Amniotic epithelial cell (primary cell): ENCODE data around the gene GPATCH2L.
A peak's percentile ranks its signal among the peaks of the same experiment; 100 is the strongest.

ENCODE experiments used
- DNase-seq: peaks from one replicate; pipeline ENCODE4 v3.0.0-alpha.2; 2010; ENCODE audit warnings: low read depth

Gene GPATCH2L

DNA sequence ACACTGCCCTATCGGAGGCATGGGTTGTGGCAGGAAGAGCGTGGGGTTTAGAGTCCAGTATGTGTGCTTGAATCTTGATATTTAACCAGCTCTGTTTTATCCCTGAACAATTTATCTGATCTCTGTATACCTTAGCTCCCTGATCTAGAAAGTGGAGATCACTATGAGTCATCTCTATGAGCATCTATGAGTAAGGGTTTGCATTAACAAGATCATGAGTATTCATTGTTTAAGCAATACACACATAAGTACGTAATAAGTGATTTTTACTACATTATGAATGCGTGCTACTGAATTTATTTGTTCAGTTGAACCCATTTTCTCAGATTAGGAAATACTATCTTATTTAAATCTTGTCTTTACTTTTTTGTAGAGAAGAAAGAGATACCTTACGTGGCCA lies 49.4 kb downstream of the GPATCH2L start:
- DNase-seq: peak; percentile 81

DNA sequence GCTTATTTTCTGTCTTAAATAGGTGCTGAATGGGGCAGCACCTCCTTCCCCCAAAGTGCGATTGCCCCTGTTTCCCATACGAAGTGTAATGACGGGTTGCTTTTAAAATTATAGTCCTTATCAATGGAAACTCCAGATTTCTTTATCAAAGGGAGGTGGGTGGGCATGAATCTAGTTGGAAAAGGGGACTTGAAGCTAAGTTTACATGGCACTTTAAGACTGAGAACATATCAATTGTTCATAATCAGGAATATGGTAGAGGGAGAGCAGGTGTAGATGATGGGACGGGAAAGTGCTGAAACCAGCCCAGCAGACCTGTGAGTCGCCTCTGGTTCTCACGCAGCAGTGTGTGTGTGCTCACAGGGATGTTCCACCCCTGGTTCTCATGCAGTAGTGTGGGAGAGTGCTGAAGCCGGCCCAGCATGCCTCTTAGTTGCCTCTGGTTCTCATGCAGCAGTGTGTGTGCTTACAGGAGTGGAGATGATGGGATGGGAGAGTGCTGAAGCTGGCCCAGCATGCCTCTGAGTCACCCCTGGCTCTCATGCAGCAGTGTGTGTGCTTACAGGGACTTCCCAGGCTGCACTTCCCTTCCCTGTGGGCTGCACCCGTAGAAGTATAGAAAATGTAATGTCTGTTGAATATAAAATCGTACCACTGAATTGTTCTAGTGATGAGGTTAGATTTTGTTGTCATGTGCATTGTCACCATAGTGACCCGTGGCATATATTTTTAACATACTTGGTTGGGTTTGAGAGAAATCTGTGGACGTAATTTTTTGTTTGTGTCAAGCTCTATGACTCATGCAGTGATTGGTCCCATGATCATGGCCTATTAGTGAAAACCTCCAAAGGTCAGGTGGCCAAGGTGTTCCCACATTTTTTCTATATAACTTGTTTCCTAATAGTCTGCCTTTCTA lies 51.6 kb downstream of the GPATCH2L start:
- peak; percentile 90 for DNase-seq

DNA sequence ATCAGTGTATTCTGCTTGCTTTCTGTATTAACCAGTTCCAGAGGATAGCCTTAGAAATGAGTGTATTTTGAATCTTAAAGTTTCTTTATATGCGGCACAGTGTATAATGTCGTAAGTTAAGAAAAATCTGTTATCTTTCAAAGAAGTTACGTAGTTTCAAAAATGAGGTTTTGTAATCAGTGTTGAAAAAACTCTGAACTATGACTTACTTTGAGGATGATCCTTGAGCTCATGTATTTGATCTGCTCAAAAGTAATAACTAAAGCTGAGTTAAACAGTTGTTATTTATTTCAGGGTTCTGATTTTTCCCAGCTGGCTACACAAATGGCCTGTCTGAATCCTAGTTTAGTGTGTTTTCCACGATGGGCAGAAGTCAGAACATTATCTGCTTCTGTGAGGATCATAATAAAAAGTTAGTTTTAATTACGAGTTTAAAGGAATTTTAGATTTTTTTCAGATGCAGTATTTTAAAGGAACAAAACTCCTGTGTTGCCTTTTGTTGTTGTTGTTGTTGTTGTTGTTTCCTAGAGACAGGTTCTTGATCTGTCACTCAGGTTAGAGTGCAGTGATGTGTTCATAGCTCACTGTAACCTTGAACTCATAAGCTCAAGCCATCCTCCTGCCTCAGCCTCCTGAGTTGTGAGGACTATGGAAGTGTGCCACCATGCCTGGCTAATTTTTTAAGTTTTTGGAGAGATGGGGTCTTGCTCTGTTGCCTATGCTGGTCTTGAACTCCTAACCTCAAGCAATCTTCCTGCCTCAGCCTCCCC lies 52.9 kb downstream of the GPATCH2L start:
- peak; percentile 57 for DNase-seq

DNA sequence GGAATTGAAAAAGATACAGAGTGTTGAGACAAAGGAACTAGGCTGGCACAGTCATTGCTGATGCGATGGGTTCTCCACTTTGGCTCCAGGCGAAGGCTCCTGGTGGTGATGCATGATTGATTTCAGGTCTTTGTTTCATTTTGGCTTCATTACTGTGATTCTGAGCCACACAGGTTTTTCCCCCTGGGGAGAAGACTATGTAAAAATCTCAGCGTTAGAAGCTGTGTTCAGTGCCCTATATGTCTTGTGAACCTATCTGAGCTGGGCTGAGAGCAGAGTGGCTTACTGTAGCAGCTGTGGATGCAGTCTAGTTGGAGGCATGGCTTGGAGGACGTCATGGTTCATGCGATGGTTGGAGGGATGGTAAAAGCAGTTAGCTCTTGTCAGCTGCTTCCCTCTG lies 54.0 kb downstream of the GPATCH2L start:
- DNase-seq: no peak

DNA sequence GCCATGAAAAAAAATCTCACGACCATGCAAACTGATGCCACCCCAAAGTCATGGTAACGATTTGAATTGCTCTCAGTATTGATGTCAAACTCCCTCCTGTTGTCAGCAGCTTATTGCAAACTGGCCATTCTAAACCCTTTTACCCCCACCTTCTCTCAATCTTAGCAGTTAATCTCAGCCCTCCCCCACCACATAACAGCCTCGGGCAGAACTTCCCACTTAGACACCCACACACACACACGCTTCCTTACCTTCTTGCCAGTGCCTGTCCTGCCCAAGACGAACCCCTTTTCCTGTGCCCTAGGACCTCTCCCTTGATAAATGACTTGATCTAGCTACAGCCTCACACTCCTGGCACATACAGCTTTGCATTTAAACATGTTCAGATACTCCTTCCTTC lies 56.6 kb downstream of the GPATCH2L start:
- DNase-seq: no peak

DNA sequence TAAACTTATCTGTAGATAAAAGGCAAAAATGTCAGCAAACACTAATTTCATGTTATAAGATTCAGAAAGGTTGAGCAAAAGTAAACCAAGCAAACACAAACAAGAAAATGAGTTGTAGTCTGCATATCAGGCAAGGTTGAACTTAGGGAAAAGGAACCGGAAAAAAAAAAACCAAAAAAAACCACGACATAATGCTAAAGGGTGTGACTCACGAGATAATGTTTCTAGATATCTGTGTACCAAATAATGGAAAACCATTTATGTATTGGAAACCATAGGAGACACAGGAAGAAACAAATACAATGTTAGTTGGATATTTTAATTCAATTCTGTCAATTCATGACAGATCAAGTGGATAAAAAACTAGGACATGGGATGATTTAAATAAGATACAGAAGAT lies 60.5 kb downstream of the GPATCH2L start:
- DNase-seq: no peak

DNA sequence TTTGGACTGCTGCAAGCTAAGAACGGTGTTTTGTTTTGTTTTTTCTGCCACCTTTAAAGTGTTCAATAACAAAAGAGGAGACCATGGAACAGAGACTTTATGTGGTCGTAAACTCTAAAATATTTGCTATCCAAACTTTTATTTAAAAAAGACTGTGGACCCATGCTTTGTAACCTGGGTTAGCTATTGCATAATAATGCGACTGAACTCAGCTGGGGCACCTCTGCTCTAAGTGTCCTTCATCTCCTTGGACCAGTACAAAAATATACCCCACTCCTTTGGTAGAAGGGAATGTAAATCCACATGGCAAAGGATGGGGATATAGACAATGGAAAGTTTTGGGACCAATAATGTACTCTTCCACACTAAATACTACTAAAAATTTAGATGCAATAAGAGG lies 65.5 kb downstream of the GPATCH2L start:
- DNase-seq: no peak

DNA sequence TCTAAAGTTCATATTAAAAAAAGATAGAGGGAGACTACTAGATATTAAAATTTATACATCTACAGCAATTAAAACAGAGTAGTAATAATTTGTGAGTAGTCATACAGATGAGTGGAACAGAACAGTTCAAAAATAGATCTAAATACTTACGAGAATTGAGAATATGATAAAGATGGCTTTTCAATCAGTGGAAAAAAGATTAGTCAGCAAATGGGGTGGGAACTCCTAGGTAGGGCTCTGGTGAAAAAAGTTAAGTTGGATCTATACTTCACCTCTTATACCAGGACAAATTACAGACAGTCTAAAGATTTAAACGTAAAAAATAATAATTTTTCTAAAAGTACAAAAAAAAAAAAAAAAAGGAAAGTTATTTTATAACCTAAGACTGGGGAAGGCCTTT lies 66.9 kb downstream of the GPATCH2L start:
- no peak for DNase-seq

DNA sequence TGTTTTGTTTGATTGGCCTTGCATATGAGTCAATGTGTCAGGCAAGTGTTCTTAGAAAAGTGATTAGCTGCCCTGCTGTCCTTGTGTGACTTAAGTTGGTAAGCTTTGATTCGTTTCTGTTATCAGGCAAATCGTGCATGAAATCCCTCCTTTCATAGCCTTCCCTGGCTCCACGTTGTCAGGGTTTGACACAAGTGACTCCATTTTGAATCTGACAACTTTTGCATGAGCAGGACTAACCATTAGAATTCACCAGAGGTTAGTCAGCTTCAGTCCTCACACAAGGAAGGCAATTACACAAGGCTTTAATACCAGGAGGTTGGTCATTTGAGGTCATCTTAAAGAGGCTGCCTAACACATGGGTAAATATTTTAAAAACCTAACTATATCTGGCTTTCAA lies 68.2 kb downstream of the GPATCH2L start:
- DNase-seq: peak; percentile 29

DNA sequence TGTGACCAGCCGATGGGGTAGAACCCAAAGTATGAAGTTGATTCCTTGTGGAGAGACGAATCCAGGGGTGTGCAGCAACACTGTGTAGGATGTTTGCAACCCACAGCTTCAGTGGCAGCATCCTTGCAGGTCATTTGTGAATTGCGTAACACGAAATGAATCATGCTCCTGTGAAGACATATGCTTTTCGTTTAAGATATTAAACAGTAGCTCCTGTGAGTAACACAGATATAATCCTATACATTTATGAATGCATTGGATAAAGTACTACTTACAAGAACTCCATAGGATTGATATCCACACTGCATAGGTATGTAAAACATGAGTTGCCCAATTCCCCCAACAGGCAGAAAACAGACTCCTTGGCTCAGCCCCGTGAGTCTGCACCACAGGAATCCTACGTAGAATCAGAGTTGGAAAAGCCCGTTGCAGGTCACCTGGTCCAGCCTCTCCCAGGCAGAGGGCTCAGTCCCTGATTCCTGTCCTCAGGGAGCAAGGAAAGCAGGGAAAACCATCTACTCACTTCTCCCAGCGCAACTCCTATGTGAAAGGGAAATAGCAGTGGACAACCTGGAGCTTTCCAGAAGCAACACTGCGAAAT lies 75.8 kb downstream of the GPATCH2L start:
- DNase-seq: peak; percentile 90

DNA sequence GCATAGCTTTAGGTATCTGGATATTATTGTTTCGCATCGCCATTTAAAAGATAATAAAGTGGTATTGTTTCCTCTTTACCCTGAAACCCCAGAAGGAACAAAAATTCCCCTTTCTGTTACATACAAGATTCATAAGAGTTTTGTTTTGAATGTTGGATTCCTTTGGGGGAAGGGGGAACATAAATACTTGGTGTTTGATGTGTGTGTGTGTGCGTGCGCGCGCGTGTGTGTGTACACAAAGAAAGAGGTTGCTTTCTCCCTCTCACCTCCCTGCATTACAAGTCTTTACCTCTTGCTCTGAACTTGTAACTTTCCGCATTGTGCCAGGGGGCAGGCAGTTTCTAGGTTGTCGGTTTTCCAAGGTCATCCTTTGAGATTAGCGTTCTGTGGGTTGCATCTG lies 76.4 kb downstream of the GPATCH2L start:
- peak; percentile 31 for DNase-seq

DNA sequence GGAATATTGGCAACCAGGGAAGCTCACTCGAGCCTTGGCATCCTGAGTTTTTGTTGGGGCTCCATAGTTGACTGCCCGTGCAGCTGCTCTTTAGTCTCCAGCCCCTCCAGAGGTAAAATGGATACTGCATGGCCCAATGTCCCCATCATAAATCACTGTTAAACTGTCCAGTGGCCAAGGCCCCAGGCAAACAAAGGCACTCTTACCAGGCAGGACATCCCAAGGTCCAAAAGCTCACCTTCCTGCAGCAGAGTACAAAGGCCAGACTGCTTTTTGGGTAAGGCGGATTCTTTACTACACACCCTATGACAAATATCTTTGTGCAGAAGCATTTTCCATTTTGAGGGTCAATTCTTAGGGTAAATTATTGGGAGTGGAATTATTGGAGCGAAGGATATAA lies 81.1 kb downstream of the GPATCH2L start:
- DNase-seq: no peak

DNA sequence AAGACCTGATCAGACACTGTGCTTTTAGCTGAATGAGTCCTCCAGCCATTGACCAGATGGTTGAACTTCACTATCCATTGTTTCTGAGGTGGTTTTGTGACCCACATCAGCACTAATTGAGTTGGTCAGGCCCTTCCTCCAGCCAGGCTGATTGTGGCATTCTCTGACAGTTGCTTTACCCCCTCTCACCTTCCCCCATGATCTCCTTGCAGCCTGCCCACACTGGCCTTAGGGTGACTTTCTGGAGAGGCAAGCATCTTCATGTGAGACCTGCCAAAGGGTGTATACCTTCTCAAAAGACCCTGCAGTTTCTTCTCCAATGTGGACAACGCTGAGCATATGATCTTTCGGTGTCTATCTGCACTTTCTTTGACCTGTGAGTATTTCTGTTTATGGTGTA lies 83.9 kb downstream of the GPATCH2L start:
- DNase-seq: no peak

DNA sequence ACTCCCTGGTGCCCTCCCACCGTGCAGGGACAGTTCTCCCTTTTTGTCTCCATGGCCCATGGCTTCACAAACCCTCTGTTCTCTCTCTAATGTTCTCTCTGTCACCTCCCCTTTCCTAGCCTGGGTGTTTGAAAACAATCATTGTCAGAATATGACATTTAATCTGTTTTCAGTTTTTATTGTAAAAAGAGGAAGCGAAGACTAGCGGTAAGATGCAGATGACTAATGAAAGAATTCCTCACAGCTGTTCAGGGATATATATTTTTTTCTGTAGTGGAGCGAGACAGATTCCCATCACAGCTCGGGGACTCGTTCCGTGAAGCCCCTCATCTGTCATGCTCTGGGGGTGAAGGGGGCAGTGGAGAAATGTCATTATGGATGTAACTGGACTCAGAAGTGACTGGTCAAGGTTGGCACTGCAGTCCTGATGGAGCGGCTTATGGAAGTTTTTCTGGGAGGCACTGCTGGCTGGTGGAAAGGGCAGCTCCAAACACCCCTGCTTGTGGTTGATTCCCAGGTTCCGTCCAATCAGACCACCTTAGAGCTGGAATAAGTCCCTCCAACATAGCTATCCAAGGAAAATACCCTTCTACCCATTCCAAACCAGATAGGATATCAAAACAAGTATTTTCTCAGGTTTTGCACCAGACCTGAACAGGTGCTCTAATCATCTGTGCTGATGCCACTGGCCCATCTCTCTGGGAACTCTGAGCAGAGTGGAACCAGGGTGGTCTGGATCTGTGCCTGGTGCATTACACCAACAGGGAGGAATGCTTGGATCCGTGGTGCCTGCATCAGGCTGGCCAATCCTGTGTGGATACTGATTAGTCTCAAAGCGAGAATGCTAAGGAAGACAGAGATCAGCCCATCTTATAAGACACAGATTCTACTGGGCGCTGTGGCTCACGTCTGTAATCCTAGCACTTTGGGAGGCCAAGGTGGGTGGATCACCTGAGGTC lies 84.7 kb downstream of the GPATCH2L start:
- DNase-seq: peak; percentile 14

DNA sequence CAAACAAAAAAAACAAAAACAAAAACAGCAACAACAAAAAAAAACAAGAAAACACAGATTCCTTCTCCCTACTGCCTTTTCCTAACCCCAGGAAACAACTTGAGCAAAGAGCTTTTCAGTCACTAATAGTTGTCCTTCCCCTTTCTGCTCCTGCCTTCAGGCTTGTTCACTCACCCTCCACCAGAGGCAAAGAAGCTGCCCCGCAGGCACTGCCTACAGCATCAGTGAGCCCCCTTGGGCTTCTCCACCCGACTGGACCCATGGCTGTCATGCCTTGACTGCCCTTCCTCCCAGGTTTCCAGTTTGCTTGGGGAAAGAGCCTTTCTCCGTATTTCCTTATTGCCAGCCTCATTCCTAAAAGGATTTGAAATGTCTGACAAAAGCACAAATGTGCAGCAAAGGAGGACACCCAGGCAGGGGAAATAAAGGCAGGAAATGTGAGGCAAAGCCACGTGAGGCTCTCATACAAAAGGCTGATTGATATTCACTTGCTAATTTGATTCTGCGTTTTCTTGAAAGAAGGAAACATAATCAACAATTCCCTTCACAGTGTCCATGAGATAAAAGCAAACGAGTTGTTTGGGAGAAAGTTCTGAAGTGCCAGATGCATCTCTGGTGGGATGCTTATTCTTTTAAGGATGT lies 85.7 kb downstream of the GPATCH2L start:
- no peak for DNase-seq

DNA sequence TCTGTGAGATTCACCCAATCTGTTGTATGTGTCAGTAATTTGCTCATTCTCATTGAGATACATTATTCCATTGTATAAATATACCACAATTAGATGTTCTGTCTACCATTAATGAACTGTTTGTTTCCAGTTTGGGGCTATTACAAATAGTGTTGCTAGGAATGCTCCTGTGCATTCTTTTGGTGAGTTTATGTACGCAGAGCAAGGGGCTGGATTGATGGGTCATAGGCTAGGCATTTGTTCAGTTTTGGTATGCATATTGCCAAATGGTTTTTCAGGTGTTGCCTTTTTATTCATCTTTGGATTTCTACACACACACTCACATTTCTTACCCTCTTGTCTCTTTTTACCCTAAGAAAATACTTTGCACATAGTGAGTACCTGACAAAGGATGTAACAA lies 93.4 kb downstream of the GPATCH2L start:
- peak; percentile 13 for DNase-seq

DNA sequence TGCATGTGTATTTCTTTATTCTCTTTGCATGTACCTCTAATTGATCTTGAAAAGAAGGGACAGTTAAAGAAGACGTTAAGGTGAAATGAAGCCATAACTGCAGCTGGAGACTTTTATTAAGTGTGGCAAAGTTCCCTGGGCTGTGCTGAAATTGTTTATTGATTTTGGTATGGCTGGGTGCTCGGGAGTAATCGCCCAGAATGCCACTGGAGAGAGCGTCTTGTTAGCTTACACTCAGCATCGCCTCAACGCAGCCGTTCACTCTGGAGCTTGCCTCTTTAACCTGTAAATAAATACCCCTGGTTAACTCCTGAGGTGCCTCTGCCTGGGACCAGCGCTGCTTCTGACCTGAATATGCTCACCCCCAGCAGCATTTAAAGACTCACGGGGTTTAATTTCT lies 98.6 kb downstream of the GPATCH2L start:
- DNase-seq: no peak

DNA sequence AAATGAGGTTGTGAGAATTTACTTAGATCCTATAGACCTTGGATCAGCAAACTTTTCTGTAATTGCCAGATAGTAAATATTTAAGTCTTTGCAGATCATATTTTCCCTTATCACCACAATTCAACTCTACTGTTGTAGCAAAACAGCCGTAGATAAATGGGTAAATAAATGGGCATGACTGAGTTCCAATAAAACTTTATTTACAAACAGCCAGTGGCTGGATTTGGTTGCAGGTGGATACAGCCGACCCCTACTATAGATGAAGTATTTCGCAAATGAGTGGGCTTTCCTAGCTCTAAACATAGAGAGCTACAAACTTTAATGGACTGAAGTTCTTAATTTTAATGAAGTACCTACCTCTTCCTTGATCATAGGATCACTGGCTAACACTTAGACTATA lies 100.7 kb downstream of the GPATCH2L start:
- DNase-seq: no peak

DNA sequence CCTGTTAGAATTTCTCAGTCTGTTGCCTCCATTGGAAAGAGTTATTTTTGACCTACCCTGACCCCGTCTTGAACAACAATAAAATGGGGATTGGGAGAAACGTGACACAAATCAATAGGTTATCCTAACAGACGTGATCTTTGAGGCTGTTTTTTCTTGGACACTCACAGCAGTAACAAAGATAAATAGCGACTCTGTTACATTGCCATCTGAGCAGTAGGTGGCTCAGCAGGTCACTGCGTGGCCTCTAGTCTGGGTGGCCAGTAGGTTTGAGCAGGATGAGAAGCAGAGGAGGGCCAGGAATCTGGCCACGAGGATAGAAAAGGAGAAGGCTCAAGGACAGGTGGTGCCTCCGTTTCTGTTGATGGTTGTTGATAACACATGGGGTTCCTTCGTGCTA lies 101.4 kb downstream of the GPATCH2L start:
- no peak for DNase-seq

DNA sequence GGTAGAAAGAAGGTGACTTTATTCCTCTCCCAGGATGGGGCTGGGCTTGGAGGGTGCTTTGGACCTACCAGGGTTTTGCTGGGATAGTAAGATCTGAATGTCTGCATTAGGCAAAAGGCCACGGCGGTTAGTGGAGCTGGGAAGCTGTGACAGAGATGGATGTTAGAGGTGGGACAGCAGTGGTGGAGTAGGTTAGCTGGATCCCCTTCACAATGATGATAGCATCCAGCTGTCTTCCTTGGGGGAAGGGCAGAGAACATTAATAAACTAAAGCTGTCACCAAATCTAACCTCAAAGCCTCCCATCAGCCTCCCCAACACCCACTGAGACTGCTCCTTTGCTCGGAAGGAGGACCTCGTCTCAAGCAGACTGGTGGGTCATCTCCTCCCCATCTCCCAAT lies 104.8 kb downstream of the GPATCH2L start:
- no peak for DNase-seq

DNA sequence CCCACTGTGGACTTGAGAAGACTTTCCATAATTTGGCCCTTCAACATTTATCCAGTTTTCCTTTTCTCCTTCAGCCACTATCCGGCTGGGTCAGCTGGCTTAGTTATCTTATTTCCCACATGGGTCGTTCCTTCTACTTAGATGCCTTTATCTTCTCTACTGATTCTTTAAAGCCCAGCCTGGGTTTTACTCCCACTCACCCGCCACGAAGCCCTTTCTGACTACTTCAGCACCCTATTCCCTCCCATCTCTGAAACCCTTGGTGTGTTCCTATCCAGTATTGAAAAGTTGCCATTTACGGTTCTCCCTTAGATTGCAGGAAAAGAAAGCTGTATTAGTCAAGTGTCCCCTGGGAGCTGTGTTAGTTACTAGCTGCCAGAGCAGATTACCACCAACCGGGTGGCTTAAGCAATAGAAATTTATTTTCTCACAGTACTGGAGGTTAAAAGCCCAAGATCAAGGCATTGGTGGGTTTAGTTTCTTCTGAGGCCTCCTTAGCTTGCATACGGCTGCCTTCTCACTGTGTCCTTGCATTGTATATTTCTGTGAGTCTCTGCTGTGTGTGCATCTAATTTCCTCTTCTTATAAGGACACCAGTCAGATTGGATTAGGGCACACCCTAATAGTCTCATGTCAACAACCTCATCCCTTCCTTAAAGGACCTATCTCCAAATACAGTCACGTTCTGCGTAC lies 105.5 kb downstream of the GPATCH2L start:
- peak; percentile 2 for DNase-seq
